Neural crest cell (in vitro differentiated cells): Measurements from ENCODE around the gene SLC35F1. TPM values are rescaled to one million over a fixed set of nuclear protein-coding genes. Genes with fewer than 3 reads are reported as not detected.

Experiments
- DNase-seq: peaks from one replicate; pipeline ENCODE4 v3.0.0; 2021; ENCODE audit warnings: low read depth, mixed read lengths, low spot score
- H3K27ac Mint-ChIP-seq: one replicate; pipeline ENCODE4 v1.8.0; 2021; ENCODE audit warnings: mild to moderate bottlenecking, mixed read lengths; ENCODE audit not compliant: unreplicated experiment
- H3K27me3 Mint-ChIP-seq: 2 replicates; pipeline ENCODE4 v1.8.0; 2021; ENCODE audit warnings: low read depth, mild to moderate bottlenecking, mixed read lengths
- H3K36me3 Mint-ChIP-seq: 2 replicates; pipeline ENCODE4 v1.8.0; 2021; ENCODE audit warnings: low read depth, mild to moderate bottlenecking, mixed read lengths
- H3K4me1 Mint-ChIP-seq: 2 replicates; pipeline ENCODE4 v1.8.0; 2021; ENCODE audit warnings: mixed read lengths
- H3K4me3 Mint-ChIP-seq: one replicate; pipeline ENCODE4 v1.8.0; 2021; ENCODE audit warnings: mild to moderate bottlenecking, mixed read lengths
- H3K9me3 Mint-ChIP-seq: 2 replicates; pipeline ENCODE4 v1.8.0; 2021; ENCODE audit warnings: mixed read lengths
- total RNA-seq: library from RNA; stranded (reverse); gene quantifications from 2 replicates; pipeline ENCODE4 v1.2.1, GENCODE V29; 2021
- TF ChIP-seq, protein P1 (sequence below): fragments of 200-600 bp; sonication (generic); conservative IDR thresholded peaks from 2 replicates; pipeline ENCODE4 v1.5.0; 2021; ENCODE audit warnings: antibody characterized with exemption, mild to moderate bottlenecking

Gene SLC35F1
- total RNA-seq, 1 donor from 2014 or later: 41.4 TPM

DNA sequence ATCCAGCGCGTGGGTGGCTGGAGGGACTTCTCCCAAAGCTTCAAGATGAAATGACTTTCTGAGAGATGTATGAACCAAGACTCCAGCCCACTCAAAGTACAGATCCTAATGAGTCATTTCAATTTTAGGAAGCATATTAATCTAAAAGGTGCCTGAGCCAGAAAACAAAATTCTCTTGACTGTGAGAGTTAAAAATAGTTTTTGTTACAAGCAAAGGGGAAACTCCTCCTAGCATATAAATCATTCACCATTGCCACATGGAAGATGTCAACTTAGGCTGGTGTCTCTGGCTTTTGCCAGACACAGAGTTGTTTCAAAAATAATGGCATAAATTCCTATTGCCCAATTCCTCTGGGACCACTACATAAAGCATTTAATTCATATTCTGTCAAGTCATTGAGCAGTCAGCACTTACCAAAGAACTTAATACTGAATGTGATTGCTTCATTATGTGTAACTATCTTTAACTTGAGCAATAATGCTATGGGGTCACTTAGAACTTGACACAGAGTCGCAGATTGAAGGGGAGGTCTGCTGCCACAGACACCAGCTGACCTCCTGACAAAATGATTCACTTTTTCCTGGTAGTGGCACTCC lies 280.6 kb downstream of the SLC35F1 start:
- Mint-ChIP-seq H3K9me3 (peaks cover 7% of the 10 kb centered on the region), H3K27ac (no peak overlapping the region), H3K4me3 (no peak overlapping the region), H3K4me1 (peaks cover 22% of the 10 kb centered on the region), H3K36me3 (peaks cover 7% of the 10 kb centered on the region), H3K27me3 (no peaks in the 10 kb centered on the region)
- no peak for DNase-seq
- TF ChIP-seq, protein P1, sequence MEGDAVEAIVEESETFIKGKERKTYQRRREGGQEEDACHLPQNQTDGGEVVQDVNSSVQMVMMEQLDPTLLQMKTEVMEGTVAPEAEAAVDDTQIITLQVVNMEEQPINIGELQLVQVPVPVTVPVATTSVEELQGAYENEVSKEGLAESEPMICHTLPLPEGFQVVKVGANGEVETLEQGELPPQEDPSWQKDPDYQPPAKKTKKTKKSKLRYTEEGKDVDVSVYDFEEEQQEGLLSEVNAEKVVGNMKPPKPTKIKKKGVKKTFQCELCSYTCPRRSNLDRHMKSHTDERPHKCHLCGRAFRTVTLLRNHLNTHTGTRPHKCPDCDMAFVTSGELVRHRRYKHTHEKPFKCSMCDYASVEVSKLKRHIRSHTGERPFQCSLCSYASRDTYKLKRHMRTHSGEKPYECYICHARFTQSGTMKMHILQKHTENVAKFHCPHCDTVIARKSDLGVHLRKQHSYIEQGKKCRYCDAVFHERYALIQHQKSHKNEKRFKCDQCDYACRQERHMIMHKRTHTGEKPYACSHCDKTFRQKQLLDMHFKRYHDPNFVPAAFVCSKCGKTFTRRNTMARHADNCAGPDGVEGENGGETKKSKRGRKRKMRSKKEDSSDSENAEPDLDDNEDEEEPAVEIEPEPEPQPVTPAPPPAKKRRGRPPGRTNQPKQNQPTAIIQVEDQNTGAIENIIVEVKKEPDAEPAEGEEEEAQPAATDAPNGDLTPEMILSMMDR: no peak

DNA sequence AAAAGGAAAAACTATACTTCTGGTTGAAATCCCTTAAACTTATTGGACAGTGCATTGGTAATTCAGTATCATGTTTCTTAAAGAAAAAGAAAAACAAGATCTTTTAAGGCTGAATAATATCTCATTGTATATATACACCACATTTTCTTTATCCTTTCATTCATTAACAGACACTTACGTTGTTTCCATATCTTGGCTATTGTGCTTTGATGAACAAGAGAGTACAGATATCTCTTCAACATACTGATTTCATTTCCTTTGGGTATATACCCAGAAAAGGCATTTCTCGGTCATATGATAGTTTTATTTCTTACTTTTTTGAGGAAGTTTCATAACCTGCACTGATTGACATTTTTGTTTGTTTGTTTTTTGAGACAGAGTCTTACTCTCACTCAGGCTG lies 281.5 kb downstream of the SLC35F1 start:
- H3K27me3 Mint-ChIP-seq: no peaks in the 10 kb centered on the region
- H3K27ac Mint-ChIP-seq: no peak overlapping the region
- H3K4me3 Mint-ChIP-seq: no peak overlapping the region
- H3K9me3 Mint-ChIP-seq: peaks cover 7% of the 10 kb centered on the region
- peaks cover 22% of the 10 kb centered on the region for H3K4me1 Mint-ChIP-seq
- DNase-seq: no peak
- peaks cover 7% of the 10 kb centered on the region for H3K36me3 Mint-ChIP-seq
- TF ChIP-seq, protein P1: no peak

- H3K27me3 Mint-ChIP-seq: no peaks in the 10 kb centered on the region
- H3K9me3 Mint-ChIP-seq: no peaks in the 10 kb centered on the region
- H3K27ac Mint-ChIP-seq: peak overlapping the region; percentile 87
- peaks cover 58% of the 10 kb centered on the region for H3K4me1 Mint-ChIP-seq
- TF ChIP-seq, protein P1: no peak
- H3K36me3 Mint-ChIP-seq: peaks cover 4% of the 10 kb centered on the region
- peak overlapping the region; percentile 73 for H3K4me3 Mint-ChIP-seq
- DNase-seq: no peak
These were observed 290.5 kb downstream of the SLC35F1 start for GRCh38 chr6:118197539-118197938.

DNA sequence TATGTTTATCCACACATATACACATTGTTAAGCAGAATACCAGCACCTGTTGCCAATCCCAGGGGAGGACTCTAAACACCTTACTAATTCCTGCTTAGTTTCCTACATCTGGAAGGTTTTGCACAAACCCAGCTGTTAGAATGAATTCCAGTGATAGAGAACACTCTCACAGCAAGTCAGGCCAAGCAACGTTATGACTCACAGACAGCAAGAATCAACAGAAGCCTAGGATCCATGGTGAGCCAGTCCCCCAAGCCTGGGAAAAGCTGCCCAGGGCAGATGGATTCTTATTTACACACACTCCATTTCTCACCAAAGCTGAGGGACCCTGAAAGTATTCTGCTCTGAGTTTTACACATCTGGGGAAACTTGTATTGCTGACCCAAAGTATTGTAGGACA lies 291.7 kb downstream of the SLC35F1 start:
- Mint-ChIP-seq H3K27me3 (no peaks in the 10 kb centered on the region), H3K4me3 (no peak overlapping the region), H3K36me3 (peaks cover 5% of the 10 kb centered on the region), H3K9me3 (peaks cover under 1% of the 10 kb centered on the region), H3K27ac (peak overlapping the region; percentile 44), H3K4me1 (peaks cover 69% of the 10 kb centered on the region)
- TF ChIP-seq, protein P1: no peak
- DNase-seq: no peak

GRCh38 chr6:118200160-118200559 lies 293.1 kb downstream of the SLC35F1 start:
- Mint-ChIP-seq H3K27ac (no peak overlapping the region), H3K36me3 (peaks cover 7% of the 10 kb centered on the region), H3K4me1 (peaks cover 65% of the 10 kb centered on the region), H3K4me3 (no peak overlapping the region), H3K27me3 (no peaks in the 10 kb centered on the region), H3K9me3 (peaks cover 3% of the 10 kb centered on the region)
- TF ChIP-seq, protein P1: no peak
- no peak for DNase-seq
